ENCODE results near the gene SCARB1. TPM values are rescaled to one million over a fixed set of nuclear protein-coding genes. Genes with fewer than 3 reads are reported as not detected.

Gene SCARB1
- total and polyA plus RNA-seq, 2 of the 13 experiments (the other 11 are each of a cell fraction or from before 2014, with no cell fraction given), result 63.4 to 160 TPM

GRCh38 chr12:124829008-124829707 is 34.5 kb downstream of the SCARB1 start (continued):
- no peak for TF ChIP-seq PHB2 (IDR thresholded peaks at IDR 0.05; ENCODE audit: partially characterized antibody)
- TF ChIP-seq ZNF160 (CRISPR knock-in tag; IDR thresholded peaks at IDR 0.05), result no peak
- TF ChIP-seq TP53 (CRISPR knock-in tag; conservative IDR thresholded peaks at IDR 0.05), result no peak
- no peak for TF ChIP-seq PRDM15 (CRISPR knock-in tag; IDR thresholded peaks at IDR 0.05)
- TF ChIP-seq HMGXB3 (CRISPR knock-in tag; IDR thresholded peaks at IDR 0.05; ENCODE audit: borderline replicate concordance), result no peak
- TF ChIP-seq, protein P1, sequence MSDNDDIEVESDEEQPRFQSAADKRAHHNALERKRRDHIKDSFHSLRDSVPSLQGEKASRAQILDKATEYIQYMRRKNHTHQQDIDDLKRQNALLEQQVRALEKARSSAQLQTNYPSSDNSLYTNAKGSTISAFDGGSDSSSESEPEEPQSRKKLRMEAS (IDR thresholded peaks at IDR 0.05), result peak; percentile 63
- no peak for TF ChIP-seq ZFP36L1 (CRISPR knock-in tag; IDR thresholded peaks at IDR 0.05)
- TF ChIP-seq HIVEP1 (CRISPR knock-in tag; IDR thresholded peaks at IDR 0.05), result no peak
- TF ChIP-seq ZZZ3 (CRISPR knock-in tag; IDR thresholded peaks at IDR 0.05; ENCODE audit: borderline replicate concordance), result no peak
- TF ChIP-seq LCORL (IDR thresholded peaks at IDR 0.05), result no peak
- TF ChIP-seq LCORL (CRISPR knock-in tag; IDR thresholded peaks at IDR 0.05), result 0 out of 2 replicates have a peak, but pooled peaks have one; percentile 29
- TF ChIP-seq, protein P2, sequence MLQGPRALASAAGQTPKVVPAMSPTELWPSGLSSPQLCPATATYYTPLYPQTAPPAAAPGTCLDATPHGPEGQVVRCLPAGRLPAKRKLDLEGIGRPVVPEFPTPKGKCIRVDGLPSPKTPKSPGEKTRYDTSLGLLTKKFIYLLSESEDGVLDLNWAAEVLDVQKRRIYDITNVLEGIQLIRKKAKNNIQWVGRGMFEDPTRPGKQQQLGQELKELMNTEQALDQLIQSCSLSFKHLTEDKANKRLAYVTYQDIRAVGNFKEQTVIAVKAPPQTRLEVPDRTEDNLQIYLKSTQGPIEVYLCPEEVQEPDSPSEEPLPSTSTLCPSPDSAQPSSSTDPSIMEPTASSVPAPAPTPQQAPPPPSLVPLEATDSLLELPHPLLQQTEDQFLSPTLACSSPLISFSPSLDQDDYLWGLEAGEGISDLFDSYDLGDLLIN (CRISPR knock-in tag; IDR thresholded peaks at IDR 0.05; ENCODE audit: borderline replicate concordance), result no peak
- TF ChIP-seq, protein P3, sequence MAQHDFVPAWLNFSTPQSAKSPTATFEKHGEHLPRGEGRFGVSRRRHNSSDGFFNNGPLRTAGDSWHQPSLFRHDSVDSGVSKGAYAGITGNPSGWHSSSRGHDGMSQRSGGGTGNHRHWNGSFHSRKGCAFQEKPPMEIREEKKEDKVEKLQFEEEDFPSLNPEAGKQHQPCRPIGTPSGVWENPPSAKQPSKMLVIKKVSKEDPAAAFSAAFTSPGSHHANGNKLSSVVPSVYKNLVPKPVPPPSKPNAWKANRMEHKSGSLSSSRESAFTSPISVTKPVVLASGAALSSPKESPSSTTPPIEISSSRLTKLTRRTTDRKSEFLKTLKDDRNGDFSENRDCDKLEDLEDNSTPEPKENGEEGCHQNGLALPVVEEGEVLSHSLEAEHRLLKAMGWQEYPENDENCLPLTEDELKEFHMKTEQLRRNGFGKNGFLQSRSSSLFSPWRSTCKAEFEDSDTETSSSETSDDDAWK (CRISPR knock-in tag; IDR thresholded peaks at IDR 0.05), result no peak
- TF ChIP-seq TOE1 (CRISPR knock-in tag; IDR thresholded peaks at IDR 0.05), result no peak
- no peak for TF ChIP-seq ZNF713 (CRISPR knock-in tag; IDR thresholded peaks at IDR 0.05)
